ENCODE measurements around the gene DLG3. TPM values are rescaled to one million over a fixed set of nuclear protein-coding genes. Genes with fewer than 3 reads are reported as not detected.

The DLG3 gene
- total RNA-seq: 1.2 and 1.3 TPM in 2 replicates

DNA sequence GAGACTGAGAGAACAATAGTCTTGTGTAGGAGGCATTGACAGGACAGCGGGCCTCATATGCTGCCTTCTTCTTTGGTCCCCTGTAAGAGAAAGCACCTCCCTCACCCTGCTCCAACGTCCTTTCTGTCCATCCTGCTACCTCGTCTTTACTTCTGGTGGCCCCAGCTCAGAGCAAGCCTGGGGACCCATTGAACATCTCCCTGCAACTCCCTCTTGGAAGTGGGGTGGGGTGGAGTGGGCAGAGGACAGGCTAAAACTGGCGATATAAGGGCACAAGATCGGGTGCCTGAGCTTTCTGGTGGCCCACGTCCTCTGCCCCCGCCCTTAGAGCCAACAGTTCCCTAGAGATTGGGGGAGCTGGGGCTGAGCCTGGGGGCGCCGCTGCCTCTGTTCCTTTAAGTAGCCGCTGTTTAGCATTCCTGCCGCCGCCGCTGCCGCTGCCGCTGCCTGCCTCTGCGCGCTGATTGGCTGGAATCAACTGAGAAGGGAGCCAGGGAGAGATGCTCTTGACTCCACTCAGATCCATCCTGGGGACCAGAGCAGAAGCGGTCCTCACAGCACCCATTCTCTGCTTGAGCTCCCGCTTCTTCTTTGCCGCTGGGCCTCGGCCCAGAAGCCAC, at the start of gene DLG3:
Gene DLG3, plus strand, starts transcription at position 510 of the 620 bp plus-strand sequence. CDS start 367 bp downstream, outside the sequence.

GRCh38 chrX:70422851-70423341, 21.7 kb upstream of the DLG3 start, which contains the start of gene GDPD2:
GDPD2 (plus strand) TSS chrX:70423314; CDS start chrX:70424985, 1,671 bp downstream.

Small RNAs within 50 kb of the gene (small RNA-seq; reads per million reads assigned to genes)
- not detected for gene RNU4-81P
- gene RNY4P23: 2.0 reads per million, percentile 80 among the genes with 10 or more reads in this experiment

Other genes starting within 250 kb of the DLG3 start
- not detected in 2 replicates for gene AWAT1, start 210.2 kb upstream of the DLG3 start, total RNA-seq
- gene P2RY4, start 184.6 kb upstream of the DLG3 start, total RNA-seq: 0.10 TPM in 1 of 2 replicates, not detected in the other
- gene ARR3, start 176.5 kb upstream of the DLG3 start, total RNA-seq: not detected in 2 replicates
- gene RAB41, start 162.7 kb upstream of the DLG3 start, total RNA-seq: not detected in 2 replicates
- 34.2 and 45.7 TPM in 2 replicates for gene PDZD11, start 154.9 kb upstream of the DLG3 start, total RNA-seq
- 7.5 and 15.8 TPM in 2 replicates for gene KIF4A, start 154.7 kb upstream of the DLG3 start, total RNA-seq
- gene GDPD2, start 21.5 kb upstream of the DLG3 start, total RNA-seq: not detected in 2 replicates